Stimulated activated CD4-positive, alpha-beta T cell treated with anti-CD3 and anti-CD28 coated beads, Interleukin-1b, Interleukin-23, amount 100 ng/mL, for 24 hours (primary cell): ENCODE results near the gene WDR82.

ENCODE experiments used
- DNase-seq, 4 experiments: peaks; one replicate each; pipeline ENCODE4 v3.0.0-alpha.2; 2020; ENCODE audit warnings: low read depth in 4 of 4, low spot score in 1 of 4

The WDR82 gene, protein sequence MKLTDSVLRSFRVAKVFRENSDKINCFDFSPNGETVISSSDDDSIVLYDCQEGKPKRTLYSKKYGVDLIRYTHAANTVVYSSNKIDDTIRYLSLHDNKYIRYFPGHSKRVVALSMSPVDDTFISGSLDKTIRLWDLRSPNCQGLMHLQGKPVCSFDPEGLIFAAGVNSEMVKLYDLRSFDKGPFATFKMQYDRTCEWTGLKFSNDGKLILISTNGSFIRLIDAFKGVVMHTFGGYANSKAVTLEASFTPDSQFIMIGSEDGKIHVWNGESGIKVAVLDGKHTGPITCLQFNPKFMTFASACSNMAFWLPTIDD

DNA sequence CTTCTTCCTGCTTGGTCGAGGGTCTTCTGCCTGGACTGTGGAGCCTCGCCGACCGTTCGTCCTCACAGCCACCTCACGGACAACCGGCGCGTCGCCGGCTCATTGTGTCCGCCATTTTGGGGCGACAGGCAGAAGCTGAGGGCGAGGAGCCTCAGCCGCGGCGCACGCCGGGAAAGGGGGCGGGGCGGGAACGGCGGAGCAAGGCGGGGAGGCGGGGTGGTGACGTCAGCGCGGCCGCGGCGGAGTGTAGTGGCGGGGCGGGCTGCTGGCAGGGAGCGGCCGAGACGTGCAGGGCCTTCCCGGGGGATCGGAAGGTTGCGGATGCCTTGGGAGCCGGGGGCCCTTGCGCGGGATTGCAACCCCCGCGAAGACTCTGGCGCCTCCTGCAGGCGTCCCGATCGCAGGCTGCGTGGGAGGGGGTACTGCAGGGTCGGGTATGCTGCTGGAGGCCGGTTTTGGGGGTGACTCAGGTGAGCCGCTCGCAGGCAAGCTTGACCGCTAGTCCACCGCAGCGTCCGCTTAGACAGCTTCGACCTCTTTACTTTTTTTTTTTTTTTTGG is at the start of gene WDR82:
Gene WDR82, minus strand, starts transcription at position 140 of the 560 bp plus-strand sequence. CDS start 288 bp downstream, outside the sequence.
- peak; percentile 96 to 99 (median 98) for DNase-seq

DNA sequence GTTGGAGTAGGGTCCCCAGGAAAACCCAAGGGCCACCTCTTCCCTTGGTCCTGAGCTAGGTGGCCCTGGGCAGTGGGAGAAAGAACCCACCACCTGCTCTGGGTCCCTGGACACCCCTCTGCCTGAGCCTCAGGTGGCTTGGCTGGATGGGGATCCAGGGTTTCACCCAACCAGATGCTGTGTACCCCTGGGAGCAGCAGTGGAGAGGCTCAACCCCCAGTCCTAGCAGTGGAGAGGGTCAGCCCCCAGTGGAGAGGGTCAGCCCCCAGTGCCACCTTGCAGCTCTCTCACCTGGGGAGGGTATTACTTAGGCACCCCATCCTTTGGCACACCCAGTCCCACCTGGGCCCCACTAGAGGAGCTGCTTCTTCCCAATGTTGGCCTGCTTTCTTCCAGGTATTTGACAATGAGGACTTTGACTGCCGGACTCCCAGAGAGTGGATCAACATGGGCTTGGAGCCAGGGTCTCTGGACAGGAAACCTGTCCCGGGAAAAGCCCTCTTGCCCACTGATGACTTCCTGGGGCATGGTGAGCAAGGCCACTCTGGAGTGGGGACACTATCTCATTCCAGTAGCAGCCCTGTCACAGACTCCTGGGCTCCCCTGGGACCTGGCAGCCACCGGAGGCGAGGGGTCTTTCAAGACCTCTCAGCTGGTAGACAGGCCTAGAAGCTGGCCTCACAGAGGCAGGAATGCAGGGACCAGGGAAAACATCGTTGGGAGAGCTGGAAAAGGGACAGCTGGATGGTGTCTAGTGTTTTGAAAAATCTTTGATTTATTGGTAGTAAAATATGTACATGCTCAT is 49.2 kb upstream of the WDR82 start:
- no peak for DNase-seq

DNA sequence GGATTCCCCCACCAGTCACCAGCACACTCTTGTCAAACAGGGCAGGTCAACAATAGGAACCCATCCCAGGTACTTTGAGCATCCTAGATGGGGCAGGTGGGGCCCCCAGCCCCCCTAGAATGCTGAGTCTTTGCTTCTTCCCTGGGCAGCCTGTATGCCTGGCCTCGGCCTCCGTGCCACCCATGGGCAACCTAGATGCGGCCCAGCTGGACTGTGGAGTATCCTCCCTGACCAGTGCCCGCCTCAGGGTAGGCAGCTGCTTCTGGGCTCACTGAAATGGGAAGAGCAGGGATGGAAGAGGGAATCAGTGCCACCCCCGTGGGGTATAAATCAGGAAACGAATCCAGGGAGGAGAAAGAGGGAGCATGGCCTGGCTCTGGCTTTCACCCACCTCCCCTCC is 48.5 kb upstream of the WDR82 start:
- no peak for DNase-seq

DNA sequence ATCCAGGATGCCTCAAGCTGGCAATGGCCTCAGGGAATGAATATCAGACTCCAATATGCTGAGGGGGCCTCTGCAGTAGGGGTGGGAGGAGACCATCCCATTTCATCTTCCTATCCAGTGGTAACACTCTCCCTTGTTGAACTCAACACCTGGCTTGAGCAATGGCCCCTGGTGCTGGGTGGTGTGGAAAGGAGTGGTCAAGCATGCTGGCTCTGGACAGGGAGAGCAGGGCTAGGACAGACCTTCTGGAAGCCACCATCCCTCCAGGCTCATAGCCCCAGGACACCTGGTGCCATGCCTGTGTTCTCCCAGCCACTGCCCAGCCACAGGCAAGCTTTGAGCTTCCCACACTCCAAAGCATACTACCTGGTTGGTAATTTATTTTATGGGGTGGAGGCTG is 47.2 kb upstream of the WDR82 start:
- no peak for DNase-seq

DNA sequence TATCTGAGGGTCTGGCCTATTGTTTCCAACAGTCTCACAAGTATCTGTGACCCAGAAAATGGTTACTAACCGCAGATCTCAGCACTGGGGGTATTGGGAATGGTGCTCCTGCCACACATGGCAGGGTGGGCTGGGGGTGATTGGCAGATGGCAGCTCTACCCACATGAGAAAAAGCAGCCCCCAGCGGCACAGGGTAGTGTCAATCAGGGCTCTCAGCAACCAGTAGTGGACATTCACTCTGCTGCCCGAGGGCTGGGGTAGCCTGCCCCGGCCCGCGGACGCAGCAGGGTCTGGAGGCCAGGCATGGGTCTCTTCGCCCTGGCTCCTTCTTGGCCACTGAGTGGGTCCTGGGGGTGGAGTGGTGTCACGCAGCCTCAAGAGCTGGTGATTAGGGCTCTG is 46.2 kb upstream of the WDR82 start:
- DNase-seq, result no peak

DNA sequence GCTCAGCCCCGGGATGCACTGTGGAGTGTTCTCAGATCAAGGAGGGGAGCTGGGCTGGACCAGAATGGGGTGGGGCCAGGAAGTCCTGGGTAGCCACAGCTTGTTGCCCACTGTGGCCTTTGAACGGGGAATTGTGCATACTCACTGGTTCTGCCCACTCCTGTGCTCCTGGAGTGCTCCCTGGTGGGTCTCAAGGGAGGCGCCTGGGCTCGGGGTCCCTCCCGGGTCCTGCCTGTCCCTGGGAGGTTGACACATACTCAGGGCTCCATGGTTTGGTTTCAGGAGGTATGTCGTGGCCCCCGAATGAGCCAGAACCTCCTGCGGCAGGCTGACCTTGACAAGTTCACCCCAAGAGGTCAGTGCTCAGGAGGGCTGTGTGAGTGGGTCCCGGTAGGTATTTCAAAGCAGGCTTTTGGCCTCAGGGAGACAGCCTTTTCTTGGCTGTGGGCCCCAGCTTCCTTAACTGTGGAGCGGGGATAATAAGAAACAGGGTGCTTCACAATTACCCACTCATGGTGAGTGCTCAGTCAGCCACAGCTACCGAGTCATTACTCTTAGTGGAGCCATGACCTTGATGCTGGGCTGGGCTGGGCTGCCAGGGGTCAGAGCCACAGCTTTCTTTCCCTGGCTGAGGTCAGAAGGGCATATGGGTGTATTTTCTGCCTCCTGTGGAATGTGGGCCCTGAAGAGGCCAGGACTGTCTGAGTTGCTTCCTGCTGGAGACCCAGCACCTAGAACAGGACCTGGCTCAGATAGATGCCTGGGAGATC is 45.3 kb upstream of the WDR82 start:
- DNase-seq, result no peak

DNA sequence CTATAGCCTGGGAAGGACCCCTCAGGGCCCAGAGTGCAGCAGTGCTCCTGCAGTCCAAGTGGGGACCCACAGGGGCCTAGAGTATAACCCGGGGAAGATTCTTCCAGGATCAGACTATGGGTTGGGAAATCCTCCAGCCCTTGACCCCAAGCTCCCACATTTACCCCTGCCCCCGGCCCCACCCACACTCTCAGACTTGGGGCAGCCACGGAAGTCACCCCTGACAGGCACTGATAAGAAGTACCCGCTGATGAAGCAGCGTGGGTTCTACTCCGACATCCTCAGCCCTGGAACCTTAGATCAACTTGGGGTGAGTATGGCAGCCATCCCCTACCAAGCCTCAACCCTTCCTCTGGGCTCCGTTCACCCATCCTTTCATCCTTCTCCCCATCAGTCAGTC is 44.0 kb upstream of the WDR82 start:
- DNase-seq, result no peak

DNA sequence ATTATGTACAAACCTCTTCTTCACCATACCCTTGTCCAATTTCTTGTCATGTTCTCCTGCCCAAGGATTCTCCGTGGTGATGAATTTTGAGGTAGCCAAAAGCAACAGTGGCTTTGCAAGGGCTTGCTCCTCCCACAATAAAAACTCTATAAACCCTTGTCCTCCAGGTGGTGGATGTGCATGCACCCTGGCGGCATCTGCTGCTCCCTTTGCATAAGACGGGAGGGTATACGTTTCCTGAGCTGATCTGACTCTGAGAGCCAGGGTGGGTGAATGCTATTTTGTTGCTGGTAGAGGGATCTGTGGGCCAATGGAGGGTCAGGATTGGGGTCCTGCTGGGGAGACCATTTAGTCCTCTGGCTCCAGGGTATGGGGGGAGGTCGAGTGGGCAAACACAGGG is 43.0 kb upstream of the WDR82 start:
- no peak for DNase-seq

DNA sequence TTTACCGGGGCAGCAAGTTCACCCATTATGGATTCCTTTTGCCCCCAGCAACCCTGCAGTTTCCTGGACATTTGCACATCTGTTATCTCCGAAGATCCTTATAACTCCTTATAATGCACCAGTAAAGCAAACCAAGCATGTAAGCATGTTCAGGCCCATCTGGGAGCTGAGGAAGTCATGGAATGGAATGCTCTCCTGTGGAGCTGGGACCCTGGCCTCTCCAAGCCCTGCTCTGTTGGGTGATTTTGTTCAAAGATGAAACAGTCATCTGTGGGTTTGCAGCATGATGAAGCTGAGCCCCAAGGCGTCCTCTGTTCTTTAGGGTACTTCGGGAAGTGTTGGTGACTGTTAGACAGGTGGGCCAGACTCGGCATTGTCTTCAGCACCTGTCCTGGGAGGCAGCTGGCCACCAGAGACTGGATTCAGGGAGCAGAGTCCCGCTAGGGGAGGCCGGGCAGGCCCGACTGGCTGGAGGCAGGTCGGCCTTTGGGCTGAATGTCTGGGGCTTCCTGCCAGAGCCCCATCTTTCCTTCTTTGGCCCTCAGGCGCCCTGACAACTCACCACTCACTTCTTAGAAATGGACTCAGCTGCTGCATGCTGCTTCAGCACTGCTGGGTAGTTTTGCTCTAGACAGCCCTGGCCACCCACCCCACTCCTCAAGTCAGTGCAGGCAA is 41.6 kb upstream of the WDR82 start:
- DNase-seq, result no peak

DNA sequence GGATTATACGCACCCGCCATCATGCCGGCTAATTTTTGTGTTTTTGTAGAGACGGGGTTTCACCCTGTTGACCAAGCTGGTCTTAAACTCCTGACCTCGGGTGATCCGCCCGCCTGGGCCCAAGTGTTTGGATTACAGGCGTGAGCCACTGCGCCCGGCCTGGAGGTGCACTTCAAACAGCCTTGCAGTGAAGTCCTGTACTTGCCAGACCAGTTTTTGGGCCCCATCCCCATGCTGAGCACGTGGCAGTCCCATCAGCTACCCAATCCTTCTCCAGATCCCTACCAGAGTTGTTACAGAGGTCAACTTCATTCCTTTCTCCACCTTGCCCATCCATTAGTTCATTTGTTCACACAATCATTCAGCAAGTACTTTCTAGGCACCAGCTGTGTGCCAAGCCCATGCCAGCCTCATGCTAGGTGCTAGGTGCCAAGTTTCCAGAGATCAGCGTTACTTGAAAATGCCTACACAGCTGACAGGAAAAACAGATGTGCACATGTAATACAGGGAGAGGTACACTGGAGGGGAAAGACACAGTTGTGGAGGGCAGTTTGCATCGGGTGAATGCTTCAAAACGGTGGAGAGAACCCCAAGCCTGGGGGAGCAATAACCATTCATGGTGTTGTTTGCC is 39.9 kb upstream of the WDR82 start:
- no peak for DNase-seq

DNA sequence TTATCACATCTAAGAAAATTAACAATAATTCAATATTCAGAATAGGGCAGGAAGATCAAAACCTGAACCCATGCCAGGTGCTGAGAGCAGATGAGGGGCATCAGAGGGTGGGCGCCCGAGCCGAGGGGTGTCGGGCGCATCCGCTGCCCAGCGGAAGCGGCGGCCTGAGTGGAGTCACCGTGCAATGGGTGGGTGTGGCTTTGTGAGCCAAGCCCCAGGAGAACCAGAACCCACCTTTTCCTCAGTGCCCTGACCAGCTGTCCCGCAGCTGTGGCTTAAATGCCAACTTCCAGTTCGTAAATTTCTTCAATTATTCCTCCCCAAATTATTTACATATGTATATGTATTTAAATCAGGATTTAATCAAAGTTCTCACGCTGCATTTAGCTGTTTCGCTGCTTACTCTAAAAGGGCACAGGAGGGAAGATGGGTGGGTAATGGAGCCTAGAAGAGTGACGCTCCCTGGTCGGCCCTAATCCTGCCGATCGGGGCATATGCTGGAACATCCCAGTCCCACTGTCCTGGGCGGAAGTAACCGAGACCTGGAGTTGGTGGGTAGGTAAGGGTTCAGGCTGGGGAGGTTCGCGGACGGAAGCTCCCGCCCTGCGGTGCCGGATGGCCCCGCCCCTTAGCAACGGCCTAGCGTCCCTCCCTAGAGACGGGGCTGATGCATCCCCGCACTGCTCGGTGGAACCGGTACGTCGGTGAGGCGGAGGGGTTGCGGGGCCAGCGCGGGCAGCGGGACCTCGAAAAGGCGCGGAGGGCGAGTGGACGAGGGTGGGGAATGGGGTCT is 39.0 kb upstream of the WDR82 start:
- DNase-seq, result peak; percentile 43 to 62 (median 55)

DNA sequence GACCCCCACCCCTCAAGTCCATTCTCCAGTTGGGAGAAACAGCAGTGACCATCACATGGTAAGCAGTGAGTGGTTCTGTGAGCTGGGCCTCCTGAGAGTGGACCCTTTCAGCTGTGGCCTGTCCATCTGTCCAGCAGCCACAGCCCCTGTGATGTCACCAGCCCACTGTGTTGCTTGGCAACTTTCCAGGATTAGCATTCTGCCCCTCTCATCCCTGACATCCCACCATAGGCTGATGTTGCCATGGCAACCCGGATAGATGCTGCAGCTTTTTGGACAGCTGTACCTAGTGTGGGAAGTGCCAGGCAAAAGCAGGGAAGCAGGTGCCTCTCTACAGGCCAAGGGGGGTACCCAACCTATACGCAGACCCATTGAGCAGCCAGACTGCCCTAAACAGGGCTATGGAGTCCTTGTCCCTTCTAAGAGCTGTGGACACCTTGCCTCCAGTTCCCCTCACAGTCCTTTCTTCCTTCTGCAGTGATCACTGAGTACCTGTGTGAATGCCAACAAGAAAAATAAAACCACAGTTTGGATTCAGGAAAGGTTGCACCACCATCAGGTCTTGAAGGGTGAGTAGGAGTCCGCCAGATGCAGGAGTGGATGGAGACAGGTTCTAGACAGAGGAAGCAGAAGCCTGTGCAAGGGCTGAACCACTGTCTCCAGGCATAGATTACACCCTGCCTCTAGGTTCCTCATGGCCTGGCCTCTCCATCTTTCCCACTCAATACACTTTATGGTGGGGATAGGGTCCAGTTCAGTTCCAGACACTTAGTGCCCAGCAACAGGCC is 37.7 kb upstream of the WDR82 start, which contains the start of gene DNAH1:
Gene DNAH1, plus strand, starts transcription at position 343 of the 788 bp plus-strand sequence. CDS start 6,124 bp downstream, outside the sequence.
- no peak for DNase-seq

DNA sequence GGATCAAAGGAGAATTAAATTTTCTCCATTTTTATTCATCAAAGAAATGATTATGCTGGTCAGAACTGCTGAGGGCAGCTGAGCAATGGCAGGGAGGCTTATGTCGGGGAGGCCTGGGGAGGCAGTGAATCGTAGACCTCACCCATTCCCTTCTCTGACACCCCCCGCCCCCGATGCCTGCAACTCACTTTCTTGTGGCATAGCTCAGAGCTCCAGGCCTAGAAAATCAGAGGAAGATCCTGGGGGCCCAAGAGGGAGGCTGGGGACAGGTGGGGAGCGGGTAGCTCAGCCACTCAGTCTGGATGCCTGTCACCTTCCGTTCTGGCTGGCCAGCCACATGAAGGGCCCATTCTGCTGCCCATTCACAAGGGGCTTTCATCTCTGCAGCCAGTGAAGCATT is 36.6 kb upstream of the WDR82 start:
- no peak for DNase-seq

DNA sequence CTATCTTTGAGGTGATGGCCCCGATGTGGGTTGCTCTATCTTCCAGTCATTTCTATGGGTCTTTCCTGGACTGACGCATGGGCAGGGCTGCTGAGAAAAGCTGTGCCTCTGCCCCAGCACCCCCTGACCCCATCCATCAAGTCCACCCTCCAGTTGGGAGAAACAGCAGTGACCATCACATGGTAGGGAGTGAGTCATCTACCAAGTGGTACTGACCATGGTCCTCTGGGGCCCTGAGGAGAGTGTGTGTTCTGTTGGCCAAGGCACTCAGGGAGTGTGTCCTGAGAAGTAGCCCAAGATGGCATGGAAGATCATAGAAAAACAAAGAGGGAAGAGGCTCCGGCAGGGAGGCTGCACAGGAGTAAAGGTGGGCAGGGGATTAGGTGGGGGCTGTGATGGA is 36.0 kb upstream of the WDR82 start:
- no peak for DNase-seq

DNA sequence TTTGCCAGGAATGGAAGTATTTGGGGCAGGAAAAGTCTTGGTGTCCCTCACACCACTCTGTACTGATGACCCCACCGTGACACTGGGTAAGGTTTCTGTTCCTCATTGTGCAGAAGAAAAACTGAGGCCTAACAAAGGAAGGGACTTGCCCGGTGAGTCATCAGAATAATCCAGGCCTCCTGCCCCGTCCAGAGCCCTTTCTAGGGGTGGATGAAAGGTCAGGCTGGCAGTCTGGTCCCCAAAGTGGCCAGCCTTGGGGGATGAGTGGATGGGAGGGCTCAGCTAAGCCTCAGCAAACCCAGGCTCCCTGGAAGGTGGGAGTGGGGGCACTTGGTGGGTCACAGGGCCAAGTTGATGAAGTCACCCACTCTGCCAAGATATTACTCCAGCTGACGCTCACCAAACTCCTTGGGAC is 35.3 kb upstream of the WDR82 start:
- no peak for DNase-seq

DNA sequence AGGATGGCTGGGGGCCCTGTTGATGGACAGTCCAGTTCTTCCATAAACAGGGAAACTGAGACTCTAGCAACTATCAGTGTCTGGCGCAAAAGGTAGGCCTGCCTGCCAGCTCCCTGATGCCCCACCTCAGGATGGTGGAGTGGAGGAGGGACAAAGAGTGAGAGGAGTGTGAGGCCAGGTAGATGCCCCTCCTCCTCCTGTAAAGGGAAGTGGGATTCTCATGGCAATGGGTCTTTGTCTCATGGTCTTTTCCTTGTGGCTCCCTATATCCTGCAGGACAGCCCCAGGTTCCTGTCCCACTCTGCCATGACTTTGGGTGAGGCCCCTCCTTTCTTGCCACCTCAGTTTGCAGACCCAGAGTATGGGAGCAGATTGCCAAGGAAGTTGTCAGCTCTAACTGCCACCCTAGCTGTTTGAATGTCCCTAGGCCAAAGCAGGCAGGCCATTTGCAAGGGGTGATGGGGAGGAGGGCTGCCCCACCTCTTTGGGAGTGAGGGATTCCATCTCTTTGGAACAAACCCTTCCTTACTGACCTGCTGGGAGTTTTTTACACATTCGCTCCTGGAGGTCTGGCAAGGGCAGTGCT is 34.8 kb upstream of the WDR82 start:
- no peak for DNase-seq

DNA sequence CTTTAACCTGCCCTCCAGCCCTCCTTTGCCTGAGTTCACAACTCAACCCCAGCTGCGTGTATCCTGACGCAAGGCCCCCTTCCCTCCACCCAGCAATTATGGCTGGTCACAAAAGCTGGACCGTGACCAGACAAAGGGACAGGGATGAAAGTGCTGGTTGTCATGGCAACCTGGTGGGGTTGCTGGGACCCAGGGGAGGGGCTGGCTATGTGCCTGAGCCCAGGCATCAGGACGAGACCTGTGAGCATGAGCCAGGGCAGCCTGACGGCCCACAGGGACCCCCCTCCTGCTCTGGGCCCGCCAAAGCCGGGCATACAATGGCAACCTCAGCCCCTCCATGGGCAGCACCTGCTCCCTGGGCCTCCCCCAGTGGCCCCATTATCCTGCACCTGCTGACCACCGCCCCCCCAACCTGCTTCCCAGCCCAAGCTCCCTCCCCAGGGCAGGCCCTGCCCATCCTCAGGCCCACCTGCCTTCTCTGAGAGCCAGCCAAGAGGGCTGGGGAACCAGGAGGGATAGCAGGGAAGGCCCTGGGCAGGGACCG is 33.2 kb upstream of the WDR82 start:
- DNase-seq, result no peak
